Nucleus accumbens (tissue), 56 donors: ENCODE measurements around the gene SPAG7.

Source experiments
- DNase-seq, 56 donors: peaks; one replicate each; lab custom pipeline; 2025; lab: John Stamatoyannopoulos, UW

SPAG7 gene

DNA sequence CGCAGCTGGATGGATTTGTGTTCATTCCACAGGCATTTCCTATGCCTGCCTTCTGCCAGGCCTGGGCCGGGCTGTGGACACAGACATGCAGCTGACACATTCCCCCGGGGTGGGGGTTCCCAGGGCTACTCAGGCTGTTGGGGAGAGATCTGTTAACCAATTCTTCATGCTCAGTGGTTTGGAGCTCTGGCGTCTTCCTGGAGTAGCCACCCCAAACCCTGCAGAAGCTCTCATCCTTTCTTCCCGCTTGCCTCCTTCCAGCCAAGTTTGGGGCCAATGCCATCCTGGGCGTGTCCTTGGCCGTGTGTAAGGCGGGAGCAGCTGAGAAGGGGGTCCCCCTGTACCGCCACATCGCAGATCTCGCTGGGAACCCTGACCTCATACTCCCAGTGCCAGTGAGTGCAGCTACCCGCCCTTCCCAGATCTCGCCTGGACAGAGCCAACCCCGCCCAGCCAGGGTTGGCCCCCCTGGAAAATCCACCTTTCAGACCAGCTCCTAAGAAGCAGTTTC lies 14.1 kb downstream of the SPAG7 start:
- DNase-seq: no peak

DNA sequence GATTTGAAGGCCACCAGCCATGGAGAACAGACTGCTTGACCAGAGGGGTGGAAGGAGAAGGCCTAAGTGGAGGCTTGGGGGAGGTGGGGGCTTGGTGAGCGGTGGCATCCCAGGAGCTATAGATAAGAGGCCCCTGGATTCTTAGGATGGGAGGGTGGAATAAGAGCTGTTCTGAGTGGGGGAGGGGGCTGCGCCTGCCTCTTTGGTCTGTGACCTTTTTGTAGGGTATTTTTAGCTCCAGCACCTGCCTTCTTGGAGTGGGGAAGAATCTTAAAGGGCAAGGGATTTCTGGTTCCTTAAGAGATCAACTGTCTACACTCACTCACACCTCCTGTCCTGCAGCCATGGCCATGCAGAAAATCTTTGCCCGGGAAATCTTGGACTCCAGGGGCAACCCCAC lies 16.1 kb downstream of the SPAG7 start:
- no peak for DNase-seq

DNA sequence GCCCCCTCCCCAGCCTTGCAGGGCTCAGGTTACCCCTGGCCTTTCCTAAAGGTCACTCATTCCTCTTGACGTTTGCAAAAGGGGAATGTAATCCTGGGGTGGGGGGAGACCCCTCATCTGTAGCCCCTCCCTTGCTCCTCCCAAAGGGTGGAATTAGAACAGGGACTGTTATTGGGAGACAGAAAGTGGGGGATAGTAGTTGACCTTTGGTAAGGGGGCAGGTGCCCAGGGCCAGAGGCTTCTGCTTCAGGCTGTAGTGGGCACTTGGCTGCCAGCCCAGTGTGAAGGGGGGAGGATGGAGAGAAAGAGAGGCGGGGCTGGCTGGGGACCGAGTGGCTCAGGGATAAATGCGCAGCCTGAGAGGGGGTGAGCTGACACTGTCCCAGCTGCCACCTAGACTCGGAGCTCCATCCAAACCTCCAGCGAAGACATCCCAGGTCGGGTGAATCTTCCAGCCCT lies 16.8 kb downstream of the SPAG7 start, which contains the start of gene ENO3:
ENO3 (plus strand) TSS at position 374 of the 459 bp plus-strand sequence. CDS start 711 bp downstream, outside the sequence.
- DNase-seq: no peak

DNA sequence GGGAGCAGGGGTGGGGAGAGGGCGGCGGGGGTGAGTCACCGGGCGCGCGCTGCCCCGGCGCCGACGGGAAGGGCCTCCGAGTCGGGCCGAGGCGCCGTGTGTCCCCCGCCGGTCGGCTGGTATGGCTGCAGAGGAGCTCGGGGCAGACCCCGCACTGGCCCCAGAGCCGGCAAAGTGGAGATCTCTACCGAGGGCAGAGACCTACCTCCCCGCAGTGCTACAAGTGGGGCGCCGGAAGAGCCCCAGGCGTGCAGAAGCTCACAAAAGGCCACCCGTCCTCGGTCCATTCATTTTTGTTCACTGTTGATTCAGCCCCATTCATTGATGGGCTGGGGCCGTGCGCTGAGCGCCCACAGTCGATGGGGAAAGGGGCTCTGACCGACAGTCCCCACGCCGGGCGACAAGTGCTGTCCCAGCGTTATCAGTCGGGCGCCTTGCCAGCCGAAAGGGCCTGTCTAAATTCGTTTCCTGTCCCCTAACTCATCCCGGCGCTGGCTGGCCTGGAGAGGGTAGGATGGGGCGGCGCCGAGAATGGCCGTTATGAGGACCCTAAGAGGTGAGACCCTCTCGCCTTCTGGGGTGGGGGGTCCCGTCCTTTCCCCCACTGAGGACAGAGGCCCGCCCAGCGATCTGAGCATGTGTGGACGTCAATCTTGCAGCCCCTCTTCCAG lies 17.4 kb downstream of the SPAG7 start:
- peak in 3 of 56 donors; percentile 13 to 33 (median 21) for DNase-seq

DNA sequence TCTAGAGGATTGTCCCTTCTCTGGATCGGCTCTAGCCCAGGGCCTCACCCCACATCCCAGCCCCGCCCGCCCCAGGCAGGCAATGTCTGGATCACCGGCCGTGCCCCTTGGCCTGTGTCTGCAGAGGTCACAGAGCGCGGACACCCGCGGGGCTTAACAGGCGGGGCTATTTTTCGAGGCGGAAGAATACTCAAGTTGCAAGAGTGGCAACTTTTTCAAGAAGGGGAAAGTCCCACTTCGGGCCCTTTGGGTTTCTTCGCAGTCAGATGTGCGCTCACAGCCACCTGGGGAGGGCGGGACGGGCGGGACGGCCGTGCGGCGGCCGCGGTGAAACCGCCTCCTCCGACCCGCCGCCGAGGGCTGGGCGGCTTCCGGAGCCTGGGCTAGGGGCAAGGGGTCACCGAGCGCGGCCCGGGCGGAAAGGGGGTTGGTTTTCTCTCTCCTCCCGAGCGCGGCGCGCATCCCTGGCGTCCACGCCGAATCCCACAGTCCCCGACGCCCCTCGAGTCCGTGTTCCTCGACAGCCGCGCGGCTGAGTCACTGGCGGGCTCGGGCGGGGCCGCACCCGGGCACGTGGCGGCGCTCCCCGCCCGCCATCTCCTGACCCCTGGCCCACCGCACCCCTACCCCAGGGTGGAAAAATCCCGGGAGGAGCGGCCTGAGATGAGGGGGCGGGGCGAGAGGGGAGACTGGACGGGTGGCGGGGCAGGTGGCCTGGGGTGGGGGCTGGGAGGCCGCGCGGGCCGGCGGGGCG lies 18.1 kb downstream of the SPAG7 start:
- peak in 22 of 56 donors; percentile 27 to 82 (median 52) for DNase-seq

DNA sequence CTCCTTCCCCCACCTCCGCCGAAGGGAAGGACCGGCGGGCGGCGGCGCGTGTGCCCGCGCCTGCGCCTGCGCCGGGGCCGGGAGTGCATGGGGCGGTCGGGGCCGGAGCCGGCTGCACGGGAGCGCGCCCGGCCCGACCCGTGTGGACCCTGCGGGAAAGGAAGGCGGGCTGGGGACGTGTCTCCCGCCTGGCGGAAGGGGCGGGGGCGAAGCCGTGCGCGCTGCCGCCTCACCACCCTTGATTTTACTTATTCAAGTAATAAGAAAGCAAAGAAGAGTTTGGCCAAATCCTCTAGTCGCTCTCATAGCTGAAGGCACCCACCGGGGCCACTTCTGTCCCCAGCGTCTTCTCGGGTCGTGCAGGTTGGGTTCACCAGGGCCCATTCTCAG lies 18.7 kb downstream of the SPAG7 start:
- DNase-seq: peak in 48 of 56 donors; percentile 42 to 85 (median 70)

DNA sequence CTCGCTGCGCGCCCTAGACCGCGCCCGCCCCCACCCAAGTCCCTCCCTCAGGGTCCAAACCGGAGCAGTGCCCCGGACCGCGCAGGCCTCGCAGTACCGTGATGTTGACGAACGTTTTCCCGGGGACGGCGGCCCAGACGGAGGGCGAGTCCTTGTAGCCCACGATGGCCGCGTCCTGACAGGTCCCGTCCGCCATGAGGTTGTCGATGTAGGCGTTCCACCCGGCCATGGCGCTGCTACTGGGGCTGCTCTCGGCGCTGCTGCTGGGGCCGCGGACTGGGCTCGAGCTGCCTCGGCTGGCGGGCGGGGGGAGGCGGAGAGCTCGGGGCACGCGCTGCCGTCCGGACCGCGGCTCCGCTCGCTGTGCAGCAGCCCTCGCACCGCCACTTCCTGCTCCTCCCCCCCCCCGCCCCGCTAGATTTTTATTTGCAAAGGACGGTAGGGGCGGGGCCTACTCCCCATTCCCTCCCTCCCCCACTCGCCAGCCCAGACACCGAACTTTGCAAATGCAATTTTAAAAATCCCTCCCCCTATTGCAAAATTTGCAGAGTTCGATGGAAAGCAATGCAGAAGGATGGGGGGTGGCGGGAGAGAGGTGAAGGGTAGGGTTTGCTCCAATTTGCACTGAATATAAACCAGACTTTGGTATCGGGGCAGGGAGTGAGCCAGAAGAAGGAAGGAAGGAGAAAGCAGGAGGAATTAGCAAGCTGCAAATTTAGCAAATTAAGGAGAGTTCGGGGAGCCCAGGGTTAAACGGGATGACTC lies 19.3 kb downstream of the SPAG7 start, which contains the start of gene PFN1:
PFN1 (minus strand) TSS at position 365 of the 765 bp plus-strand sequence; CDS start at position 229, 136 bp downstream.
- peak in 54 of 56 donors; percentile 41 to 92 (median 78) for DNase-seq

DNA sequence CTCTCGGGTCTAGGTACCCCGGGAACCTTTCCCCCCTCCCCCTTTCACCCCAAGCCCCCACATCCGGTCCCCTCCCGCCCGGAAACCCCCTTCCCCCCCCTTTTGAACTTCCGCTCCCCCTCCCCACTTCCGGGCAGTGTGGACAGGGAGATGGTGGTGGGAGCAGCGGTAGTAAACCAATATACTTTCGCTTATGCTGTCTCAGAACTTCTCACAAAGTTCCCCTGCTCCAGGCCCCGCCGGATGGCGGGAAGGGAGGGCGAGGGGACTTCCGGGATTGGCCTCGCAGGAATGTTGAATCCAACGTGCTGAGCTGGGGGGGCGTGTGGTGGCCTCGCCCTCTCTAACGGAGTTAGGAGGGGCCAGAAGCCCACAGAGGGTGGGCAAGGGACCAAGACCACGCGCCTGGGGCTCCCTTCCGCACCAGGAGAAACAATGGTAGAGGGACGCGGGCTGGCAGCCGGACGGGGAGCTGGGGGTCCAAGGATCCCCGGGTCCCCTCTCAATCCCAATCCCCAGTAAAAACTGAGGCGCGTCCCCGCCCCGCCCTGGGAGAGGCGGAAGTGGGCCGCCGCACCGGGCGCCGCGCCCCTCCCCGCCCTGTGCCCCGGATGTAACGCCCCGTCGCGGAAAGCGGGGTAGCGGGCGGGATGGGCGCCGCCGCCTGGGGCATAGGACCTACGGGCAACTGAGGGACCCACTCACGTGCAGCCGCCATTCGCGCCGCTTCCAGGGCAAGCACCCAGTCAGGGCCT lies 20.0 kb downstream of the SPAG7 start:
- peak in 27 of 56 donors; percentile 18 to 64 (median 43) for DNase-seq

DNA sequence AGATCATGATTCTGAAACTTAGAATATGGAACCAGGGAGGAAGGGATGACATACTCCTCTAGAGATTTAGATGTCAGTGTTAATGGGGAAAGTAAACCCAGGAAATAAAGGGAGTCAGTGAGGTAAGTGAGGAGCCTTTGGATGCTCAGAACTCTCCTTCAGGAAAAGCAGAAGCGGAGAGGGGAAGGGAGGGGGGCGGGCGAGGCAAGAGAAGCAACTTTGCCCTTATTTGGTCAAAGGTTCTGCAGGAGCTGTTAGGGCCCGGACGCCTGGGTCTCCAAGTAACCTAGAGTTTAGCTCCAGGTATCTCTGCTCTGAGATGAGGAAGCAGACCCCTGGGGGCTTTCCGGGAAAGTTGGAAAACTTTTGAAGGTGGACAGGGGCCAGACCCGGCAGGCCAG lies 20.6 kb downstream of the SPAG7 start:
- peak in 2 of 56 donors; percentile 9 to 37 for DNase-seq

DNA sequence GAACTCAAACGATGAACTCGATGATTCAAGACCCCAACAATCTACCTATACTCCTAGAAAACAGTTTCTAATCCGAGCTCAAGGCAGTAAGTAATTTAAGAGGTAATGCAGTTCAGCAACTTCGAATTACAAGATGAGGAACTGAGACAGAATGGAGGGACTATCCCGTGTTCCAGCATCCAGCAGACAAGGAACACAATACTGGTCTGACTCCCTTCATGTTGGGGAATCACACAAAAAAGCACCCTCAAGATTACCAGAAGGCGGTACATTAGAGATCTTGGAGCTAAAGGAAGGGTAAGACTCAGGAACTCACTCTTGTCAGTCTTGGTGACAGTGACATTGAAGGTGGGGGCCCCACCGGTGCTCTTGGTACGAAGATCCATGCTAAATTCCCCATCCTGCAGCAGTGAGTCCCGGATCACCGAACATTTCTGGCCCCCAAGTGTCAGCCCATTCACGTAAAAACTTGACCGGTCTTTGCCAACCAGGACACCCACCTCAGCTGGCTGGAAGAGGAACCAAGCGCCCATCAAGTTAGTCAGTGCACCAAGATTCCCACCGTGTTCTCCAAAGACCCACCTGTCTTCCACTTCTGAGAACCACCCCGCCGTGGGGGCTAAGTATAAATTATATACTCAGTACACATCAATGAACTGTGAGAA lies 21.2 kb downstream of the SPAG7 start:
- DNase-seq: no peak

DNA sequence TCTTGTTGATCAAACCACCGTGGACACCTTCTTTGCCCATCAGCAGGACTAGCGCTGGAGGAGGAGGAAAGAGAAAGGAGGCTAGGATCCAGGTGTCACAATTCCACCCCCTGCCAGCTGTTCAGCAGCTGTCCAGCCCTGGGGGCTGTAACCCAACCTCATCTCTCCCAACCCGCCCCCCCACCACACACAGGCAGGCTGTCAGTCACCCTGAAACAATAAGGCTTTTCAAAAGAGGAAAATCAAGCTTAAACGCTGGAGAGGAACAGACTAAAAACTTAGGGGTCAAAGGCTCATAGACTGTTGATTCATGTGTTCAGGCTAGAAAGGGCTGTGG lies 21.7 kb downstream of the SPAG7 start:
- DNase-seq: no peak

DNA sequence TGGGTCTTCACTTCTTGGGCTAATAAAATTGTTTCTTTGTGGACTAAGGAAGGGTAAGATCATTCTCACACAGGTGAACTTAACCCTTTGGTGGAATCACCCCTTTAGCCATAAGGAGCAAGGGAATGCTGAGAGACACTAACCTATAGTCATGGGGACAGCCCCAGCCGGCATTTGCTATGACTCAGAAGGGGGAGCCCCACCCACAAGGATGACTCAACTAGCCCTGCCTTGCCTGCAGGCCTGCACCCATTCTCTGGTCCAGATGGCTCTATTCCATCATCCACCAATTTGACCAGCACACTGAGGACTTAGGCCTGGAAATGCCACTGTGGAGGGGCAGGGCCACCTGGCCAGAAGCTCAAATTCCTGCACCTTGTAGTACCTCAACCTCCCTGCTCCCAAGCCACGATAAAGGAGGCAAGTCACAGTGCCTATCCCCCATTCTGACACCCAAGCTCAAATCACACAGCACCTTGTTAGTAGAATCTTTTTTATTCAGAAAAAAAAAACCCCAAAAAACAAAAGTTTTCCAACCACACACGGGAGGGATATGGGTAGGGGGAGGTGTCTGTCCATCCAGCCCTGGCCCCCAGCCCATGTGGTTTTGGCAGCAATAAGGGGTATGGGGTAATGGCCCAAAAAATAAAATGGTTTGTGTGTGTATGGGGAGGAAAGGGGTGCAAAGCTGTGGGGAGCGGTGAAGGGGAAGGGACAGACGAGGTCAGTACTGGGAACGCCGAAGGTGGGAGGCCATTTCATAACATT lies 22.3 kb downstream of the SPAG7 start:
- DNase-seq: peak in 20 of 56 donors; percentile 2 to 85 (median 24)

DNA sequence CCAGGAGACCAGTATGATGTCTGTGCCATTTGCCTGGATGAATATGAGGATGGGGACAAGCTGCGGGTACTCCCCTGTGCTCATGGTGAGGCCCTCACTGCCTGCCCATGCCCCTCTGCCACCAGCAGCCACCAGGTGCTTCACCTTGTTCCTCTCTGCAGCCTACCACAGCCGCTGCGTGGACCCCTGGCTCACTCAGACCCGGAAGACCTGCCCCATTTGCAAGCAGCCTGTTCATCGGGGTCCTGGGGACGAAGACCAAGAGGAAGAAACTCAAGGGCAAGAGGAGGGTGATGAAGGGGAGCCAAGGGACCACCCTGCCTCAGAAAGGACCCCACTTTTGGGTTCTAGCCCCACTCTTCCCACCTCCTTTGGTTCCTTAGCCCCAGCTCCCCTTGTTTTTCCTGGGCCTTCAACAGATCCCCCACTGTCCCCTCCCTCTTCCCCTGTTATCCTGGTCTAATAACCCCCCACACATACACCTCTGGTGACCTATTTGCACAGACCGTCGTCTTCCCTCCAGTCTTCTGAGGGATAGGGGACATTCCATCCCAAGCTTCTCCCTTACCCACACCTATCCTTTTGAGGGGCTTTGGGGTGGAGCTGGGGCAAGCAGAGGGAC lies 23.0 kb downstream of the SPAG7 start:
- no peak for DNase-seq

DNA sequence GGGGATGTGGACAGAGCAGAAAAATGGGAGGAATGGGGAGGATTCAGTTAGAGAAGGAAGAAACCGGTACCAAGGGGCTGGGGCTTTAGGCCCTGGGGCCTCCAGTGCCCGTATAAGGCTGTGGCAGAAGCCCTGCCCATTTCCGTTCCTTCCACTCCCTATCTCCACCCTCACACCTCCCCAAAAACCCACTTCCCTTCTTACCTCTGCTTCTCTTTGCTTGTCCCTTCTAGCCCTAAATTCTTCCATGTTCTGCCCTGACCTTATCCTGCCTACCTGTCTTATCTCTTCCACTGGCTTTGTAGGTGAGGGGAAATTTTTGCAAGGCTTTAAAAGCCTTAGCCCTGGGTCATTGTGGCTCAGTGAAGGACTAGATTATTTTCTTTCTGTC lies 23.5 kb downstream of the SPAG7 start:
- no peak for DNase-seq

DNA sequence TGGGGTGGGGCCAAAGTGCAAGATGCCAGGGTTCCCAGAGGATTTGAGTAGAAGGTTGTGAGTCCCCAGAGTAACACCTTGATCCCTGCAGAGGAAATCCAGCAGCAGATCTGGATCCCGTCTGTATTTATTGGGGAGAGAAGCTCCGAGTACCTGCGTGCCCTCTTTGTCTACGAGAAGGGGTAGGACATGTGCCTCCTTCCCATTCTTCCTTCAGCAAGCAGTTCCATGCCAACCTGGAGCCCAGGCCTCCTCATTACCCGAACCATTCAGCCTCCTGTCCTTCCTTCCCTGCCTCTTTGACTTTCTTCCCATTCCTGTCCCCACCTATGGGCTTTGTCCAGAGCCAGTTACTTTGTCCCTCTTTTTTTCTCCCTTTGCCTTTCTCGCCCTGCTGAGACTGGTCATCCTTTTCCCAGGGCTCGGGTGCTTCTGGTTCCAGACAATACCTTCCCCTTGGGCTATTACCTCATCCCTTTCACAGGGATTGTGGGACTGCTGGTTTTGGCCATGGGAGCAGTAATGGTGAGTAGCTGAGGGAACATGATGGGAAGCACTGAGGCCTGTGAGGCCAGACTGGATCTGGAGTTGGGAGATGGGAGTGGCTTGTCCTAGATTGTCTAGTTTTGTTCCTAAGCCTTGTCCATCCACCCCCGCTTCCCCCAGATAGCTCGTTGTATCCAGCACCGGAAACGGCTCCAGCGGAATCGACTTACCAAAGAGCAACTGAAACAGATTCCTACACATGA lies 24.7 kb downstream of the SPAG7 start:
- DNase-seq: no peak

DNA sequence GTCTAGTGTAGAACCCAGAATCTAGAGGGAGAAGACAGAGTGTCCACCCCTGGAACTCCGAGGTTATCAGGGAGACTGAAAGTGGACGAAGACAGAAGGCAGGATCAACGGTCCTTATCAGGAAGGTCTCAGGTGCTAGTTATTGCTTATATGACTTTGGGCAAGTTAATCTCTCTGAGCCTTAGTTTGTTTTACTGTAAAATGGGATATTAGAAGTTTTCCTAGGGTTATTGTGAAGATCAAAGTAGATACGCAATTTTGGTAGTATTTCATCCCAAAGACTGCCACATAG lies 26.4 kb downstream of the SPAG7 start:
- DNase-seq: no peak

DNA sequence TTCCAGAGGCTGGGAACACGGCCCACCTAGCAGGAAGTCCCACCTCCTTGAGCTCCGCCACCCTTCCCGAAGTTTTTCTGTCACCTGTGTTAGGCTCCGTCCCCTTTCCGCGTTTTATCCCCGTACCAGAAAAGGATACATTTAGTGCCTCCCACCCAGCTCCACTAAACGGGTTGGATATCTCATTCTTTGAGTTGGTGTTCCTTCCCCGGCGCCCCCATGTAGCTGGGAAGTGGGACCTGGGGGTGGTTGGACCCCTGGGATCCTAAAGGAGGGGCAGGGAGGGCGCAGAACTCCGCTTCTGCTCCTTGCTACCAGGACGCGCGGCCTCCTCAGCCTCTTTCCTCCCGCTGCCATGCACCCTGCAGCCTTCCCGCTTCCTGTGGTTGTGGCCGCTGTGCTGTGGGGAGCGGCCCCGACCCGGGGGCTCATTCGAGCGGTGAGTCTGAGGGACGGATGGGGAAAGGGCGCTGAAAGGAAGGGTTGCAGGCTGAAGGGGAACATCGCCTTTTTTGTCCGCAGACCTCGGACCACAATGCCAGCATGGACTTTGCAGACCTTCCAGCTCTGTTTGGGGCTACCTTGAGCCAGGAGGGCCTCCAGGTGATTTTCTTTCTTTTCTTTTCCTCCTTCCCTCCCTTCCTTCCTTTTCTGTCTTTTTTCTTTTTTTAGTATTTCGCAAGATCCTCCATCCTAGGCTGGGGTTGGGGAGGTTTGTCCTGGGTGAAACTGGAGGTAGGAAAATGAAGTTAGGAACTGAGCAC lies 26.9 kb downstream of the SPAG7 start:
- DNase-seq: no peak
